Activated naive CD8-positive, alpha-beta T cell treated with anti-CD3 and anti-CD28 coated beads for 36 hours (primary cell): ENCODE measurements around the gene MED25. TPM values are rescaled to one million over a fixed set of nuclear protein-coding genes. Genes with fewer than 3 reads are reported as not detected.

Experiments
- DNase-seq: peaks from one replicate; pipeline ENCODE4 v3.0.0; 2021
- H3K27ac Mint-ChIP-seq: one replicate; pipeline ENCODE4 v1.8.0; 2022; ENCODE audit warnings: mild to moderate bottlenecking, moderate library complexity, mixed read lengths
- H3K27me3 Mint-ChIP-seq: one replicate; pipeline ENCODE4 v1.8.0; 2022; ENCODE audit warnings: mild to moderate bottlenecking, mixed read lengths
- H3K36me3 Mint-ChIP-seq: one replicate; pipeline ENCODE4 v1.8.0; 2021; ENCODE audit warnings: mild to moderate bottlenecking, mixed read lengths
- H3K4me1 Mint-ChIP-seq: one replicate; pipeline ENCODE4 v1.8.0; 2021; ENCODE audit warnings: mixed read lengths
- H3K4me3 Mint-ChIP-seq: one replicate; pipeline ENCODE4 v1.8.0; 2022; ENCODE audit warnings: mild to moderate bottlenecking, moderate library complexity, mixed read lengths
- H3K9me3 Mint-ChIP-seq: one replicate; pipeline ENCODE4 v1.8.0; 2022; ENCODE audit warnings: mixed read lengths
- total RNA-seq, 2 experiments: library from RNA; stranded (reverse); gene quantifications; one replicate each; pipeline ENCODE4 v1.2.3, GENCODE V29; 2021

Gene MED25
- total RNA-seq, 2 experiments from 2014 or later = 41.6 to 44.8 TPM

GRCh38 chr19:49851456-49852259 lies 33.6 kb downstream of the MED25 start:
- peaks cover 3% of the 10 kb centered on the region for H3K27me3 Mint-ChIP-seq
- peak overlapping the region; percentile 73 for H3K4me3 Mint-ChIP-seq
- peak; percentile 32 for DNase-seq

GRCh38 chr19:49852631-49853126 lies 34.6 kb downstream of the MED25 start:
- H3K27me3 Mint-ChIP-seq = peaks cover 3% of the 10 kb centered on the region
- peak overlapping the region; percentile 48 for H3K27ac Mint-ChIP-seq
- H3K9me3 Mint-ChIP-seq = peaks cover 12% of the 10 kb centered on the region
- peak overlapping the region; percentile 73 for H3K4me3 Mint-ChIP-seq
- H3K36me3 Mint-ChIP-seq = peaks cover 16% of the 10 kb centered on the region
- no peak for DNase-seq
- H3K4me1 Mint-ChIP-seq = peaks cover 36% of the 10 kb centered on the region

More at GRCh38 chr19:49851456-49852259, 33.6 kb downstream of the MED25 start:
- Mint-ChIP-seq H3K36me3 (peaks cover 16% of the 10 kb centered on the region), H3K4me1 (peaks cover 38% of the 10 kb centered on the region), H3K9me3 (peaks cover 12% of the 10 kb centered on the region), H3K27ac (peak overlapping the region; percentile 42)

- peak overlapping the region; percentile 16 for H3K27ac Mint-ChIP-seq
- H3K36me3 Mint-ChIP-seq = peaks cover 14% of the 10 kb centered on the region
- H3K9me3 Mint-ChIP-seq = peaks cover 10% of the 10 kb centered on the region
- H3K4me3 Mint-ChIP-seq = no peak overlapping the region
- peaks cover 26% of the 10 kb centered on the region for H3K4me1 Mint-ChIP-seq
- no peak for DNase-seq
- H3K27me3 Mint-ChIP-seq = no peaks in the 10 kb centered on the region
These were observed 35.8 kb downstream of the MED25 start for GRCh38 chr19:49853852-49854377.

- DNase-seq = no peak
- peaks cover 22% of the 10 kb centered on the region for H3K4me1 Mint-ChIP-seq
- no peaks in the 10 kb centered on the region for H3K27me3 Mint-ChIP-seq
- peaks cover 11% of the 10 kb centered on the region for H3K36me3 Mint-ChIP-seq
- H3K27ac Mint-ChIP-seq = no peak overlapping the region
- peaks cover 6% of the 10 kb centered on the region for H3K9me3 Mint-ChIP-seq
- H3K4me3 Mint-ChIP-seq = no peak overlapping the region
These were observed 36.5 kb downstream of the MED25 start for GRCh38 chr19:49854378-49855263.

GRCh38 chr19:49855277-49855675 lies 37.2 kb downstream of the MED25 start:
- Mint-ChIP-seq H3K27me3 (no peaks in the 10 kb centered on the region), H3K36me3 (peaks cover 6% of the 10 kb centered on the region), H3K9me3 (no peaks in the 10 kb centered on the region), H3K4me3 (peak overlapping the region; percentile 22), H3K27ac (peak overlapping the region; percentile 17), H3K4me1 (peaks cover 16% of the 10 kb centered on the region)
- DNase-seq = no peak

GRCh38 chr19:49855676-49856573 lies 37.8 kb downstream of the MED25 start:
- H3K27me3 Mint-ChIP-seq = no peaks in the 10 kb centered on the region
- no peaks in the 10 kb centered on the region for H3K9me3 Mint-ChIP-seq
- H3K36me3 Mint-ChIP-seq = peaks cover 6% of the 10 kb centered on the region
- H3K4me1 Mint-ChIP-seq = peaks cover 15% of the 10 kb centered on the region
- no peak for DNase-seq
- peak overlapping the region; percentile 17 for H3K27ac Mint-ChIP-seq
- H3K4me3 Mint-ChIP-seq = peak overlapping the region; percentile 25

- peaks cover 6% of the 10 kb centered on the region for H3K36me3 Mint-ChIP-seq
- H3K9me3 Mint-ChIP-seq = no peaks in the 10 kb centered on the region
- no peak overlapping the region for H3K4me3 Mint-ChIP-seq
- DNase-seq = no peak
- no peaks in the 10 kb centered on the region for H3K27me3 Mint-ChIP-seq
- H3K27ac Mint-ChIP-seq = no peak overlapping the region
- peaks cover 15% of the 10 kb centered on the region for H3K4me1 Mint-ChIP-seq
These were observed 38.5 kb downstream of the MED25 start for GRCh38 chr19:49856574-49857021.

GRCh38 chr19:49857061-49857837 lies 39.2 kb downstream of the MED25 start:
- no peak overlapping the region for H3K4me3 Mint-ChIP-seq
- H3K27ac Mint-ChIP-seq = no peak overlapping the region
- no peaks in the 10 kb centered on the region for H3K9me3 Mint-ChIP-seq
- peaks cover 13% of the 10 kb centered on the region for H3K4me1 Mint-ChIP-seq
- peaks cover 7% of the 10 kb centered on the region for H3K36me3 Mint-ChIP-seq
- no peaks in the 10 kb centered on the region for H3K27me3 Mint-ChIP-seq
- no peak for DNase-seq

GRCh38 chr19:49857838-49858087 lies 39.7 kb downstream of the MED25 start:
- Mint-ChIP-seq H3K27me3 (no peaks in the 10 kb centered on the region), H3K4me3 (no peak overlapping the region), H3K27ac (no peak overlapping the region), H3K9me3 (no peaks in the 10 kb centered on the region), H3K4me1 (peaks cover 8% of the 10 kb centered on the region), H3K36me3 (peaks cover 7% of the 10 kb centered on the region)
- DNase-seq = no peak

GRCh38 chr19:49858088-49858985 lies 40.2 kb downstream of the MED25 start:
- Mint-ChIP-seq H3K36me3 (peaks cover 10% of the 10 kb centered on the region), H3K27ac (no peak overlapping the region), H3K9me3 (no peaks in the 10 kb centered on the region), H3K4me1 (peaks cover 4% of the 10 kb centered on the region), H3K4me3 (peak overlapping the region; percentile 25), H3K27me3 (no peaks in the 10 kb centered on the region)
- no peak for DNase-seq

- Mint-ChIP-seq H3K4me3 (no peak overlapping the region), H3K36me3 (peaks cover 11% of the 10 kb centered on the region), H3K4me1 (peaks cover 4% of the 10 kb centered on the region), H3K27ac (no peak overlapping the region), H3K27me3 (no peaks in the 10 kb centered on the region), H3K9me3 (no peaks in the 10 kb centered on the region)
- DNase-seq = no peak
These were observed 41.7 kb downstream of the MED25 start for GRCh38 chr19:49859682-49860335.

GRCh38 chr19:49860336-49861102 lies 42.4 kb downstream of the MED25 start:
- peaks cover 15% of the 10 kb centered on the region for H3K36me3 Mint-ChIP-seq
- no peak overlapping the region for H3K4me3 Mint-ChIP-seq
- no peaks in the 10 kb centered on the region for H3K27me3 Mint-ChIP-seq
- no peaks in the 10 kb centered on the region for H3K9me3 Mint-ChIP-seq
- peak overlapping the region; percentile 42 for H3K27ac Mint-ChIP-seq
- no peak for DNase-seq
- H3K4me1 Mint-ChIP-seq = peaks cover 9% of the 10 kb centered on the region
